ENCODE results near the gene NMNAT2.

- TF ChIP-seq CTCF (IDR thresholded peaks at IDR 0.05) (no peak), EZH2 (IDR thresholded peaks at IDR 0.05) (no peak)
These were observed 6.5 kb upstream of the NMNAT2 start for GRCh38 chr1:183424691-183425090.
